Stomach (tissue), 9 donors: Measurements from ENCODE around the gene ANO1. TPM values are rescaled to one million over a fixed set of nuclear protein-coding genes. Genes with fewer than 3 reads are reported as not detected.

ENCODE experiments used
- DNase-seq, 2 donors: peaks; one replicate each; pipeline versions ENCODE4 v3.0.0 to v3.0.0-alpha.2; 2013 to 2019
- H3K27ac ChIP-seq, 5 donors: fragments of 200-600 bp in 4 of 5; sonication (generic) in 4 of 5; one replicate each; pipeline ENCODE4 v1.5.1; 2013 to 2019; ENCODE audit warnings: mild to moderate bottlenecking in 1 of 5, moderate library complexity in 1 of 5
- H3K27me3 ChIP-seq, 3 donors: fragments of 200-600 bp; sonication (generic); one replicate each; pipeline ENCODE4 v1.5.1; 2017 to 2019; ENCODE audit warnings: mixed run types in 1 of 3
- H3K36me3 ChIP-seq, 4 donors: fragments of 200-600 bp; sonication (generic); 1 replicate in 3 of 4; 2 replicates in 1 of 4; pipeline ENCODE4 v1.5.1; 2016 to 2019
- H3K4me1 ChIP-seq, 4 donors: fragments of 200-600 bp; sonication (generic); one replicate each; pipeline ENCODE4 v1.5.1; 2016 to 2019
- H3K4me3 ChIP-seq, 4 donors: fragments of 200-600 bp; sonication (generic) in 3 of 4; one replicate each; pipeline ENCODE4 v1.5.1; 2016 to 2019; ENCODE audit warnings: mild to moderate bottlenecking in 1 of 4
- H3K9me3 ChIP-seq, 4 donors: fragments of 200-600 bp; sonication (generic); one replicate each; pipeline ENCODE4 v1.5.1; 2016 to 2019
- EP300 ChIP-seq: sonication (generic); formaldehyde crosslinking; IDR thresholded peaks from one replicate; pipeline ENCODE4 v1.6.1; 2017; ENCODE audit warnings: antibody characterized with exemption
- POLR2A ChIP-seq, 4 donors: fragments of 450-650 bp; IDR thresholded peaks; one replicate each; pipeline ENCODE4 v1.6.1; 2016; ENCODE audit warnings: antibody characterized with exemption in 4 of 4, control low read depth in 2 of 4, mild to moderate bottlenecking in 1 of 4, moderate library complexity in 1 of 4
- POLR2AphosphoS5 ChIP-seq, 3 donors: sonication (generic); formaldehyde crosslinking; IDR thresholded peaks; one replicate each; pipeline ENCODE4 v1.6.1; 2016; ENCODE audit warnings: antibody characterized with exemption in 3 of 3
- WGBS, 5 donors: extraction: QIAGEN DNeasy Blood & Tissue Kit in 3 of 5; methylation state at CpG; one replicate each; pipeline versions ENCODE4 v1.1.5 to v1.1.7; 2013 to 2018; 5-methylcytosine and 5-hydroxymethylcytosine counted together
- intact Hi-C: fragments of 100-400 bp; cut with DNase I; formaldehyde crosslinking; loops from one replicate; pipeline ENCODE4 v1.15.1; 2023; ENCODE audit warnings: low total_unique reads
- polyA plus RNA-seq, 3 donors: library from polyadenylated mRNA; stranded (reverse); fragments of 200-250 nt; gene quantifications; one replicate each; pipeline ENCODE4 v1.2.3, GENCODE V29; 2013
- total RNA-seq, 5 donors: library from RNA; depleted of rRNA; stranded (reverse); fragments of >200 nt; gene quantifications; one replicate each; pipeline versions ENCODE4 v1.1.0 to v1.2.3, GENCODE V29; 2014 to 2016
- TF ChIP-seq, protein P1 (sequence below), 7 experiments: fragments of 450-650 bp in 4 of 7; fragments of 200-600 bp in 3 of 7; sonication (generic) in 3 of 7; IDR thresholded peaks; one replicate each; pipeline ENCODE4 v1.5.1; 2016 to 2019; ENCODE audit warnings: antibody characterized with exemption in 7 of 7, control low read depth in 2 of 7, mild to moderate bottlenecking in 1 of 7
- donor health status: healthy with polysubstance abuse.
- donor health status: Bipolar disorder and iron deficiency.
- donor health status: healthy.

The ANO1 gene
- total and polyA plus RNA-seq, 8 donors, result 1.8 to 69.6 (median 12.9) TPM

DNA sequence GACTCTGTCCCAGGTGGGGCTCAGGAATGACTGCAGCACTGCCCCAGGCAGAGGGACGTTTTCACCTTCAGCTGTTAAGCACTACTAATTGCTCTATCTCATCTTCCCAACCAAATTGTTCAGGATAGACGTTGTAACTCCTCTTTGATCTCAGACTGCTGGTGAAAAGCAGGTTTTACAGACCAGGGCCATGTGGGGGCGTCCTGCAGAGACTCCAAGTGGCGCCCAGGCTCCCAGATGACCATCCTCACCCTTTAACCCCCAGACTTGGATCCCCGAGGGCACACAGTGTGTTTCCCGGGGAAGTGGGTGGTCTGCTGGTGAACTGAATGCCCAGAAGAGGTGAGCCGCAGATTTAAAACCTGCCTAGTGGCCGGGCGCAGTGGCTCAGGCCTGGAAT lies 148.8 kb downstream of the ANO1 start:
- Histone ChIP-seq H3K9me3 (no peaks in the 10 kb centered on the region), H3K36me3 (no peaks in the 10 kb centered on the region), H3K4me3 (no peak overlapping the region), H3K27ac (no peak overlapping the region), H3K4me1 (no peaks in the 10 kb centered on the region), H3K27me3 (no peaks in the 10 kb centered on the region)
- no peak for DNase-seq
- 53 to 68% (median 57%) methylated on average over 9 of the region's 9 CpGs for WGBS, 5 donors
- TF ChIP-seq, protein P1, sequence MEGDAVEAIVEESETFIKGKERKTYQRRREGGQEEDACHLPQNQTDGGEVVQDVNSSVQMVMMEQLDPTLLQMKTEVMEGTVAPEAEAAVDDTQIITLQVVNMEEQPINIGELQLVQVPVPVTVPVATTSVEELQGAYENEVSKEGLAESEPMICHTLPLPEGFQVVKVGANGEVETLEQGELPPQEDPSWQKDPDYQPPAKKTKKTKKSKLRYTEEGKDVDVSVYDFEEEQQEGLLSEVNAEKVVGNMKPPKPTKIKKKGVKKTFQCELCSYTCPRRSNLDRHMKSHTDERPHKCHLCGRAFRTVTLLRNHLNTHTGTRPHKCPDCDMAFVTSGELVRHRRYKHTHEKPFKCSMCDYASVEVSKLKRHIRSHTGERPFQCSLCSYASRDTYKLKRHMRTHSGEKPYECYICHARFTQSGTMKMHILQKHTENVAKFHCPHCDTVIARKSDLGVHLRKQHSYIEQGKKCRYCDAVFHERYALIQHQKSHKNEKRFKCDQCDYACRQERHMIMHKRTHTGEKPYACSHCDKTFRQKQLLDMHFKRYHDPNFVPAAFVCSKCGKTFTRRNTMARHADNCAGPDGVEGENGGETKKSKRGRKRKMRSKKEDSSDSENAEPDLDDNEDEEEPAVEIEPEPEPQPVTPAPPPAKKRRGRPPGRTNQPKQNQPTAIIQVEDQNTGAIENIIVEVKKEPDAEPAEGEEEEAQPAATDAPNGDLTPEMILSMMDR (IDR thresholded peaks at IDR 0.05), result no peak
- intact Hi-C loops, result no loop called here

GRCh38 chr11:70229737-70230136 lies 151.6 kb downstream of the ANO1 start:
- no peaks in the 10 kb centered on the region for H3K36me3 ChIP-seq
- WGBS, 5 donors, result 75 to 86% (median 80%) methylated on average over 9 to 10 of the region's 10 CpGs
- H3K9me3 ChIP-seq, result no peaks in the 10 kb centered on the region
- TF ChIP-seq POLR2A (IDR thresholded peaks at IDR 0.05) (no peak), EP300 (no peak), POLR2AphosphoS5 (IDR thresholded peaks at IDR 0.05) (no peak)
- TF ChIP-seq, protein P1 (IDR thresholded peaks at IDR 0.05), result no peak
- H3K4me1 ChIP-seq, result no peaks in the 10 kb centered on the region
- no peaks in the 10 kb centered on the region for H3K27me3 ChIP-seq
- DNase-seq, result no peak
- intact Hi-C loops, result no loop called here
- H3K4me3 ChIP-seq, result no peak overlapping the region
- no peak overlapping the region for H3K27ac ChIP-seq

DNA sequence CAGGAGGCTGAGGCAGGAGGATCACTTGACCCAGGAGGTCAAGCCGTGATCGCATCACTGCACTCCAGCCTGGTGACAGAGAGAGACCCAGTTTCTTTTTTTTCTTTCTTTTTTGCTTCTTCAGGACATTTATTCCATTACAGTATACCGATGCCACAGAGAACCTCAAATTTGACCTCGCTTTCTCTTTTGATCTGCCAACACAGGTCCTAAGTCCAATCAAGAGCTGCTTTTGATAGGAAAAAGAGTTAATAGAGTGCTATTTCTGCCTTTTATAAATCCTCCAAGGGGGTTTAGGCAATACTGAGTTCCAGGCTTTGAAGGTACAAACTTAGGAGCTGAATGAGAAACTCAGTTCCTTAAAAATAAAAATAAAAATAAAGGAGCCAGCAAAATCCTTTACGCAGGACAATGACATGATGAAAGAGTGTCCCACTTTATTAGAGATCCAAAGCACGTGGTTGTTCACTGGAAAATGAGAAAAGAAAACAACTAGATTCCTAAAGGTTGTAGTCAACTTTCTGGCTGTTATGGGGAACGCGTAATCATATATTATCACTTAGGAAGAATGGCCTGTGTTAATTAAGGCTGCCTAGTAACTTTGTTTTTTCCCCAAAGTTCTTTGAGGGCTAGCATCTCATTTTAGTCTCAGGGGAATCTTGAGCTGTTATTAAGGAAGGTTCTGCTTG lies 152.2 kb downstream of the ANO1 start:
- H3K36me3 ChIP-seq, result no peaks in the 10 kb centered on the region
- H3K27me3 ChIP-seq, result no peaks in the 10 kb centered on the region
- intact Hi-C loops, result no loop called here
- WGBS, 5 donors, result 82 to 90% (median 89%) methylated on average over 8 of the region's 8 CpGs
- no peaks in the 10 kb centered on the region for H3K9me3 ChIP-seq
- DNase-seq, result no peak
- no peak overlapping the region for H3K4me3 ChIP-seq
- TF ChIP-seq POLR2AphosphoS5 (IDR thresholded peaks at IDR 0.05), result no peak
- no peak for TF ChIP-seq POLR2A (IDR thresholded peaks at IDR 0.05)
- H3K4me1 ChIP-seq, result no peaks in the 10 kb centered on the region
- H3K27ac ChIP-seq, result no peak overlapping the region

DNA sequence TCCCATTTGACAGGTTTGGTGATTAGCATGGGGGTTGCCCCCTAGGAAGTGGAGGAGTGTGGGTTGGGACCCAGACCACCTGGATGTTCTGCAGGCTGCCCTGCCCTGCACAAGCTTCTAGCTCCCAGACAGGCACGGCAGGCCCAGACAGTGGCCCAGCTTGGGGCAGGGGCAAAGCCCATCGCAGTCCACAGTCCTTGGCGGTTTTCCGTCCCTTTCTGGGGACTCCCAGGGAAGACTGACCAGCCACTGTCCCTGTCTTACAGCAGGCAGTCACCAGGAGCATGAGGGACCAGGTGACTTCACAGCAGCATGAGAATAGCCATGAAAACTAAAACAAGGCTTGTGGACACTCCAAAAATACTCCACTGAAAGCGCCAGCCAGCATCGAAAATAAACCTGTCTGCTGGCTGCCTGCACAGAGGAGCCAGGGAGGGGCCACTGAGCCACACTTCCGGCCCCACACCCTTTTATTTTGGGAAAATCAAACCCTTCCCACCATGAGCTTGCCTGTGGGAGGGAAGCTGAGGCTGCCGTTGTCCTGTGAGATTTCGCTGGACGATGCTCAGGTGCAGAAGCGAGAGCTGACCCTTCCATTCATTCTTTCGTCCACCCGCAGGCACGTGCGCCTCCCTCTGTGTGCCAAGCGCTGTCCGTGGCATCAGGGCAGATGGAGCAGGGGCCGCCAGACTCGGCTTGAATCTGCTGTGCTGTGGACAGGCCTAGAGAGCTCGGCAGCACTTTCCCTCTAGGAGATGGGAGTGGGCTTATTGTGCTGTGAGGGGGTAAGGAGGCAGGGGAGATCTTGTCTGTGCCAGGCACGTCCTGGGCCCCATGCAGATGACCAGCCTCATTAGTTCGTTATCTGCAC lies 153.0 kb downstream of the ANO1 start:
- 65 to 85% (median 79%) methylated on average over 13 to 22 of the region's 22 CpGs for WGBS, 5 donors
- TF ChIP-seq POLR2A (IDR thresholded peaks at IDR 0.05), result no peak

GRCh38 chr11:70233034-70233433 lies 154.9 kb downstream of the ANO1 start:
- no peak for TF ChIP-seq EP300
- TF ChIP-seq, protein P1 (IDR thresholded peaks at IDR 0.05), result no peak
- TF ChIP-seq POLR2AphosphoS5 (IDR thresholded peaks at IDR 0.05), result no peak
- TF ChIP-seq POLR2A (IDR thresholded peaks at IDR 0.05), result no peak
- Histone ChIP-seq H3K27ac (no peak overlapping the region), H3K36me3 (no peaks in the 10 kb centered on the region), H3K9me3 (no peaks in the 10 kb centered on the region), H3K4me3 (no peak overlapping the region), H3K4me1 (no peaks in the 10 kb centered on the region), H3K27me3 (no peaks in the 10 kb centered on the region)
- no peak for DNase-seq
- intact Hi-C loops, result no loop called here

More for the DNA sequence above, 153.0 kb downstream of the ANO1 start:
- Histone ChIP-seq H3K4me1 (no peaks in the 10 kb centered on the region), H3K27me3 (no peaks in the 10 kb centered on the region), H3K9me3 (no peaks in the 10 kb centered on the region), H3K4me3 (no peak overlapping the region), H3K36me3 (no peaks in the 10 kb centered on the region), H3K27ac (no peak overlapping the region)
- DNase-seq, result no peak
- intact Hi-C loops, result no loop called here
